SK-N-SH treated with all-trans-retinoic acid at 6 μM for 48 hours (cell line): Measurements from ENCODE around the gene TREH.

Experiments
- ATAC-seq: fragments of 200-7000 bp; cut with Tn5 transposase; 3 replicates; pipeline ENCODE4 v1.9.1; 2020; ENCODE audit warnings: mild to moderate bottlenecking, moderate library complexity
- ARNTL ChIP-seq: fragments of 450-650 bp; formaldehyde crosslinking; IDR thresholded peaks from 2 replicates; pipeline ENCODE4 v1.5.0; 2020; ENCODE audit warnings: low read depth, mild to moderate bottlenecking, moderate library complexity, borderline replicate concordance
- BACH2 ChIP-seq: fragments of 250-450 bp; sonication (Bioruptor Pico); IDR thresholded peaks from 2 replicates; pipeline ENCODE4 v1.9.0; 2021; ENCODE audit warnings: mild to moderate bottlenecking, borderline replicate concordance
- CSDC2 ChIP-seq: fragments of 250-450 bp; sonication (Bioruptor Pico); IDR thresholded peaks from 2 replicates; pipeline ENCODE4 v1.5.0; 2020; ENCODE audit warnings: mild to moderate bottlenecking, moderate library complexity
- CSRNP3 ChIP-seq: fragments of 250-450 bp; sonication (Bioruptor Pico); IDR thresholded peaks from 2 replicates; pipeline ENCODE4 v1.5.1; 2021; ENCODE audit warnings: mild to moderate bottlenecking, moderate library complexity
- ESRRG ChIP-seq: fragments of 250-450 bp; sonication (Bioruptor Pico); IDR thresholded peaks from 2 replicates; pipeline ENCODE4 v1.6.1; 2021; ENCODE audit warnings: mild to moderate bottlenecking
- GLIS3 ChIP-seq: fragments of 250-450 bp; sonication (Bioruptor Pico); IDR thresholded peaks from 2 replicates; pipeline ENCODE4 v1.5.0; 2020; ENCODE audit warnings: mild to moderate bottlenecking, moderate library complexity
- ISL1 ChIP-seq: fragments of 250-450 bp; sonication (Bioruptor Pico); IDR thresholded peaks from 2 replicates; pipeline ENCODE4 v2.1.2; 2022; ENCODE audit warnings: mild to moderate bottlenecking, moderate library complexity
- OSR1 ChIP-seq: fragments of 250-450 bp; sonication (Bioruptor Pico); IDR thresholded peaks from 2 replicates; pipeline ENCODE4 v1.8.0; 2022; ENCODE audit warnings: moderate library complexity, mild to moderate bottlenecking, inconsistent platforms
- POU6F1 ChIP-seq: fragments of 250-450 bp; sonication (Bioruptor Pico); IDR thresholded peaks from 2 replicates; pipeline ENCODE4 v1.8.0; 2021; ENCODE audit warnings: low read depth, mild to moderate bottlenecking, moderate library complexity, borderline replicate concordance
- PPARA ChIP-seq: fragments of 250-450 bp; sonication (Bioruptor Pico); IDR thresholded peaks from 2 replicates; pipeline ENCODE4 v1.5.0; 2020; ENCODE audit warnings: mild to moderate bottlenecking, borderline replicate concordance
- RARB ChIP-seq: fragments of 250-450 bp; sonication (Bioruptor Pico); IDR thresholded peaks from 2 replicates; pipeline ENCODE4 v1.8.0; 2021; ENCODE audit warnings: mild to moderate bottlenecking, moderate library complexity
- SNAI2 ChIP-seq: fragments of 250-450 bp; sonication (Bioruptor Pico); IDR thresholded peaks from 2 replicates; pipeline ENCODE4 v1.5.0; 2020; ENCODE audit warnings: mild to moderate bottlenecking, moderate library complexity
- TCF4 ChIP-seq: fragments of 250-450 bp; sonication (Bioruptor Pico); IDR thresholded peaks from 2 replicates; pipeline ENCODE4 v1.8.0; 2021; ENCODE audit warnings: mild to moderate bottlenecking, moderate library complexity, borderline replicate concordance
- TOX ChIP-seq: fragments of 250-450 bp; sonication (Bioruptor Pico); IDR thresholded peaks from 2 replicates; pipeline ENCODE4 v1.8.0; 2021; ENCODE audit warnings: mild to moderate bottlenecking, moderate library complexity, borderline replicate concordance
- ZC3H10 ChIP-seq: fragments of 250-450 bp; sonication (Bioruptor Pico); IDR thresholded peaks from 2 replicates; pipeline ENCODE4 v1.5.1; 2021; ENCODE audit warnings: mild to moderate bottlenecking, moderate library complexity
- ZFP3 ChIP-seq: fragments of 250-450 bp; sonication (Bioruptor Pico); IDR thresholded peaks from 2 replicates; pipeline ENCODE4 v1.5.0; 2020; ENCODE audit warnings: mild to moderate bottlenecking, moderate library complexity
- ZFP30 ChIP-seq: fragments of 450-650 bp; formaldehyde crosslinking; IDR thresholded peaks from 2 replicates; pipeline ENCODE4 v1.5.0; 2022; ENCODE audit warnings: mild to moderate bottlenecking, moderate library complexity
- ZNF565 ChIP-seq: fragments of 450-650 bp; formaldehyde crosslinking; conservative IDR thresholded peaks from 2 replicates; pipeline ENCODE4 v1.5.0; 2020; ENCODE audit warnings: low read depth, mild to moderate bottlenecking, moderate library complexity
- ZNF70 ChIP-seq: fragments of 450-650 bp; formaldehyde crosslinking; IDR thresholded peaks from 2 replicates; pipeline ENCODE4 v1.5.0; 2020; ENCODE audit warnings: mild to moderate bottlenecking, moderate library complexity
- TF ChIP-seq, protein P1 (sequence below): fragments of 250-450 bp; sonication (Bioruptor Pico); IDR thresholded peaks from 2 replicates; pipeline ENCODE4 v1.5.1; 2020; ENCODE audit warnings: low read depth, mild to moderate bottlenecking, moderate library complexity
- TF ChIP-seq, protein P2 (sequence below): fragments of 250-450 bp; sonication (Bioruptor Pico); IDR thresholded peaks from 2 replicates; pipeline ENCODE4 v1.5.0; 2020; ENCODE audit warnings: mild to moderate bottlenecking, moderate library complexity

Gene TREH

DNA sequence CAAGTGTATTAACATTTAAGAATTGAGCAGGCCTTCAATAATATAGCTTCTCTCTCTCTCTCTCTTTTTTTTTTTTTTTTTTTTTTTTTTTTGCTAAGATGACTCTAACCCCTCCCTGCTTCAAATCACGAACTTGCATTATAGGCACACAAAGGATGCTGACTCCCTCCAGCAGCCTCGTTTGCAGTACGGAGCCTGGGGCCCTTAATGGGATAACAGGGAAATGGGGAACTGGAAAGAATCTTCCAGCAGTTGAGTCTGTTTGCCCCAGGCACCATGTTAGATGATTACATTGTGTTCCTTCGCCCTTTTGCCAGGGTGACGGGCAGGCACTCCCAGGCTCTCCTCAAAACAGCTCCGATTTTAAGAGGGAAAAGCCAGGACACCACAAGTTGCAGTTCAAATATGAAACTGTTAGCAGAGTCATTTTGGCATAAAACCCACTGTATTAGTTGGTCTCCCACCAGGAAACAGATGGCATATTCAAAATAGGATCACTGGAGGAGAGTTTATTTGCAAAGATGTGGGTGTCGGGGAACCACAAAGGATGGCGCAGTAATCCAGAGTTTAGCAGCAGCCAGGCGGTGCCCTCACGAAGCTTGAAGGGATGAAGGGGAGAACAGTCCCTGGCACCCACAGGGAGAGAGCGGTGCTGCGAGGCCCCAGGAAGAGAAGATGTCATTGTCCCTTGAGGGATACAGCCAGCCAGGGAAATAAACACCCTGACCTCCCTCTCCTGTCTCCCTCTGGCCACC lies 26.5 kb upstream of the TREH start:
- no peak for TF ChIP-seq BACH2 (CRISPR knock-in tag)
- TF ChIP-seq, protein P1, sequence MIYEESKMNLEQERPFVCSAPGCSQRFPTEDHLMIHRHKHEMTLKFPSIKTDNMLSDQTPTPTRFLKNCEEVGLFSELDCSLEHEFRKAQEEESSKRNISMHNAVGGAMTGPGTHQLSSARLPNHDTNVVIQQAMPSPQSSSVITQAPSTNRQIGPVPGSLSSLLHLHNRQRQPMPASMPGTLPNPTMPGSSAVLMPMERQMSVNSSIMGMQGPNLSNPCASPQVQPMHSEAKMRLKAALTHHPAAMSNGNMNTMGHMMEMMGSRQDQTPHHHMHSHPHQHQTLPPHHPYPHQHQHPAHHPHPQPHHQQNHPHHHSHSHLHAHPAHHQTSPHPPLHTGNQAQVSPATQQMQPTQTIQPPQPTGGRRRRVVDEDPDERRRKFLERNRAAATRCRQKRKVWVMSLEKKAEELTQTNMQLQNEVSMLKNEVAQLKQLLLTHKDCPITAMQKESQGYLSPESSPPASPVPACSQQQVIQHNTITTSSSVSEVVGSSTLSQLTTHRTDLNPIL (CRISPR knock-in tag) = no peak
- no peak for TF ChIP-seq SNAI2 (CRISPR knock-in tag)
- no peak for TF ChIP-seq ESRRG (CRISPR knock-in tag)
- no peak for TF ChIP-seq ZC3H10 (CRISPR knock-in tag)
- TF ChIP-seq, protein P2, sequence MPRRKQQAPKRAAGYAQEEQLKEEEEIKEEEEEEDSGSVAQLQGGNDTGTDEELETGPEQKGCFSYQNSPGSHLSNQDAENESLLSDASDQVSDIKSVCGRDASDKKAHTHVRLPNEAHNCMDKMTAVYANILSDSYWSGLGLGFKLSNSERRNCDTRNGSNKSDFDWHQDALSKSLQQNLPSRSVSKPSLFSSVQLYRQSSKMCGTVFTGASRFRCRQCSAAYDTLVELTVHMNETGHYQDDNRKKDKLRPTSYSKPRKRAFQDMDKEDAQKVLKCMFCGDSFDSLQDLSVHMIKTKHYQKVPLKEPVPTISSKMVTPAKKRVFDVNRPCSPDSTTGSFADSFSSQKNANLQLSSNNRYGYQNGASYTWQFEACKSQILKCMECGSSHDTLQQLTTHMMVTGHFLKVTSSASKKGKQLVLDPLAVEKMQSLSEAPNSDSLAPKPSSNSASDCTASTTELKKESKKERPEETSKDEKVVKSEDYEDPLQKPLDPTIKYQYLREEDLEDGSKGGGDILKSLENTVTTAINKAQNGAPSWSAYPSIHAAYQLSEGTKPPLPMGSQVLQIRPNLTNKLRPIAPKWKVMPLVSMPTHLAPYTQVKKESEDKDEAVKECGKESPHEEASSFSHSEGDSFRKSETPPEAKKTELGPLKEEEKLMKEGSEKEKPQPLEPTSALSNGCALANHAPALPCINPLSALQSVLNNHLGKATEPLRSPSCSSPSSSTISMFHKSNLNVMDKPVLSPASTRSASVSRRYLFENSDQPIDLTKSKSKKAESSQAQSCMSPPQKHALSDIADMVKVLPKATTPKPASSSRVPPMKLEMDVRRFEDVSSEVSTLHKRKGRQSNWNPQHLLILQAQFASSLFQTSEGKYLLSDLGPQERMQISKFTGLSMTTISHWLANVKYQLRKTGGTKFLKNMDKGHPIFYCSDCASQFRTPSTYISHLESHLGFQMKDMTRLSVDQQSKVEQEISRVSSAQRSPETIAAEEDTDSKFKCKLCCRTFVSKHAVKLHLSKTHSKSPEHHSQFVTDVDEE (CRISPR knock-in tag) = no peak
- no peak for TF ChIP-seq CSDC2 (CRISPR knock-in tag)
- TF ChIP-seq GLIS3 (CRISPR knock-in tag) = no peak
- TF ChIP-seq ZNF565 (CRISPR knock-in tag) = no peak
- no peak for TF ChIP-seq ZFP3
- no peak for TF ChIP-seq TCF4 (CRISPR knock-in tag)
- no peak for TF ChIP-seq POU6F1 (CRISPR knock-in tag)
- no peak for TF ChIP-seq CSRNP3 (CRISPR knock-in tag)
- no peak for TF ChIP-seq ISL1 (CRISPR knock-in tag)
- TF ChIP-seq RARB = no peak
- TF ChIP-seq ZNF70 (CRISPR knock-in tag) = no peak
- no peak for TF ChIP-seq PPARA (CRISPR knock-in tag)
- no peak for TF ChIP-seq OSR1 (CRISPR knock-in tag)
- TF ChIP-seq TOX (CRISPR knock-in tag) = no peak
- ATAC-seq = no peak

DNA sequence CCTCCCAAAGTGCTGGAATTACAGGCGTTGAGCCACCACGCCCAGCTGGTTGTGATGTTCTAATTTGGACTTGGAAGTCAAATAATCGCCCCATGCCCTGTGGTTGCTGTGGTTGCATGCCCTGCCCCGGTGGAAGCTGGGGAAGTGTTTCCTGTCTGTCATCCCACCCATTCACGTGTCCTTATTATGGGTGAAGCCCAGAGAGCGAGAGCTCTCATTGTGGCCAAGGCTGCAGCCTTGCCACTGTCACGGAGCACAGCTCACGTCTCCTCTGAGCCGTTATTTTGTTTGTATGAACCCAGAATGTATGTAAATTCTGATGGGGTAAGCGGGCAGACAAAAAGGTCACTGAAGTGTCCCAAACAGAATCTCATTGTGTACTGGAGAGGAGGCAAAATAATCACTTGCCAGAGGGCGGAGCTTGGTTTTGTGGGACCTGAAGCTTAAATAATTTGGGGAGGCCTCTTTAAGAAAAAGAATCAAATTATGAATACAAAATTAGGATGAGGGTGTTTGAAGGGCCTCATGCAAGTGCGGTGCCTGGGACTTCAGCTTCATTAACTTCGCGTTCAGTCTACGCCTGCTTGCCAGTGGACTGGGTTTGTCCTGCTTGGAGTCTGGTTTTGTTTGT lies 25.8 kb upstream of the TREH start:
- TF ChIP-seq ARNTL (CRISPR knock-in tag) (no peak), ZFP3 (no peak), CSRNP3 (CRISPR knock-in tag) (no peak), ZNF70 (CRISPR knock-in tag) (no peak), RARB (no peak), GLIS3 (CRISPR knock-in tag) (no peak), POU6F1 (CRISPR knock-in tag) (no peak), ZFP30 (CRISPR knock-in tag) (no peak), TCF4 (CRISPR knock-in tag) (no peak)
- TF ChIP-seq, protein P2 (CRISPR knock-in tag) = no peak
- no peak for ATAC-seq
